Epithelial cell of esophagus (primary cell): ENCODE data around the gene KRT9.

ENCODE experiments used
- DNase-seq: peaks from one replicate; pipeline ENCODE4 v3.0.0; 2010; ENCODE audit warnings: low read depth
- H3K4me3 ChIP-seq: 2 replicates; pipeline ENCODE4 v1.5.1; 2011; ENCODE audit warnings: mild to moderate bottlenecking, low read length, control low read depth
- CTCF ChIP-seq: IDR thresholded peaks from 2 replicates; pipeline ENCODE4 v1.5.1; 2011; ENCODE audit warnings: low read depth, mild to moderate bottlenecking, low read length, control low read depth, inconsistent platforms; ENCODE audit not compliant: insufficient read depth; ENCODE audit errors: missing control alignments

Gene KRT9

GRCh38 chr17:41531993-41532392 lies 39.9 kb downstream of the KRT9 start:
- DNase-seq, result no peak
- no peak overlapping the region for H3K4me3 ChIP-seq
- no peak for TF ChIP-seq CTCF

GRCh38 chr17:41530062-41531048 lies 41.5 kb downstream of the KRT9 start:
- DNase-seq, result peak; percentile 57
- no peak for TF ChIP-seq CTCF
- no peak overlapping the region for H3K4me3 ChIP-seq

- no peak for DNase-seq
- no peak overlapping the region for H3K4me3 ChIP-seq
- no peak for TF ChIP-seq CTCF
These were observed 42.4 kb downstream of the KRT9 start for GRCh38 chr17:41529491-41529915.

GRCh38 chr17:41528959-41529353 lies 42.9 kb downstream of the KRT9 start:
- DNase-seq, result no peak
- no peak overlapping the region for H3K4me3 ChIP-seq
- TF ChIP-seq CTCF, result no peak

GRCh38 chr17:41527063-41528023 lies 44.5 kb downstream of the KRT9 start:
- no peak for DNase-seq
- H3K4me3 ChIP-seq, result peak overlapping the region; percentile 66

More at GRCh38 chr17:41527063-41528023, 44.5 kb downstream of the KRT9 start:
- no peak for TF ChIP-seq CTCF
